Stimulated activated CD4-positive, alpha-beta T cell treated with anti-CD3 and anti-CD28 coated beads, Interleukin-1b, Interleukin-23, amount 100 ng/mL, for 48 hours (primary cell): ENCODE results near the gene SRD5A1.
"Not testable (repeated sequence)": the region's sequence is repeated elsewhere in the genome, so short reads cannot be mapped to it uniquely, and the experiment has no call there.

ENCODE experiments used
- DNase-seq: peaks from one replicate; pipeline ENCODE4 v3.0.0-alpha.2; 2020

The SRD5A1 gene

DNA sequence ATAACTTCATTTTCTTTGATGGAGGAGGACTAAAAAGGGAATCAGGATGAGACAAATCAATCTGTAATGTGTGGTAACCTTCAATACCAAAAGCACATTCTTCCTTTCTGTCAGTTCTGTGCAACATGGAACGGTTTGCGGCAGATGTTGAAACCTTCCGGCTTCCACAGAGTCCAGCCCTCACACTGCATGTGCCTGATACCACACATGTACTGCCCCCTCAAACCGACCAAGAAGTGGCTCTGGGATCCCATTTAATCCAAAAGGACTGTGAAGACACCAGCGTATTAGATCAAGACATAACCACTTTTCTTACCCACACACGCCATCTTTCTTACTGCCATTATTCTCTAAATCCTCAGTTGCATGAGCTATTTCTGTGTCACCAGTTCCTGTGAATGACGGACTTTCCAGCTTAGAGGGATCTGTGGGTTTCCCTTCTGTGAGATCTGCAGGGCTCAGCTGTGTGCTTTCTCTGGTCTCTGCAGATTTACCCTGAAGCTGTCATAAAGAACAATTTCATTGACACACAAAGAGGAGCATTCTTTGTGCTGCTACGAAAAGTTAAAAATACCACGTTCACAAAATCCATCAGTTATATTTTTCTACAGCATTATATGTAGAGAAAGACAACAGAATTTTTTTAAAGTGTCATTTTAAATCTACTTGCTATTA is 26.2 kb upstream of the SRD5A1 start:
- no peak for DNase-seq

DNA sequence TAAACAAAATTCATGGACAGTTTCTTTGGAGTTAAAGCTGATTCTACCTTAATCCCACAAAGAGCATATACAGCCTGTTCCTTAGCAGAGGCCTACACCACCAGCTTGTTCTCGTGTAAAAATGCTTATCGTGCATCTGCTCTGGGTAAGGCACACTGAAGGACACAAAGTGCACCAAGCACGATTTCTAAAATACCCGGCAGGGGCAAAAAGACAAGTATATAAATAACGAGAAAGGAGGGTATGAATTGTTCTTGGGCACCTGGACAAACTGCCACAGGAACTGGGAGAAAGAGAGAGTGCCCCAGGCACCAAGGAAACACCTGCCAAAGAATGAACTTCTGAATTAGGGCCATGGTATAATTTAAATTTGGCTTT is 25.7 kb upstream of the SRD5A1 start:
- no peak for DNase-seq

GRCh38 chr5:6608016-6608415 is 25.2 kb upstream of the SRD5A1 start:
- DNase-seq: no peak

GRCh38 chr5:6611334-6612256 is 21.6 kb upstream of the SRD5A1 start:
- DNase-seq: no peak

DNA sequence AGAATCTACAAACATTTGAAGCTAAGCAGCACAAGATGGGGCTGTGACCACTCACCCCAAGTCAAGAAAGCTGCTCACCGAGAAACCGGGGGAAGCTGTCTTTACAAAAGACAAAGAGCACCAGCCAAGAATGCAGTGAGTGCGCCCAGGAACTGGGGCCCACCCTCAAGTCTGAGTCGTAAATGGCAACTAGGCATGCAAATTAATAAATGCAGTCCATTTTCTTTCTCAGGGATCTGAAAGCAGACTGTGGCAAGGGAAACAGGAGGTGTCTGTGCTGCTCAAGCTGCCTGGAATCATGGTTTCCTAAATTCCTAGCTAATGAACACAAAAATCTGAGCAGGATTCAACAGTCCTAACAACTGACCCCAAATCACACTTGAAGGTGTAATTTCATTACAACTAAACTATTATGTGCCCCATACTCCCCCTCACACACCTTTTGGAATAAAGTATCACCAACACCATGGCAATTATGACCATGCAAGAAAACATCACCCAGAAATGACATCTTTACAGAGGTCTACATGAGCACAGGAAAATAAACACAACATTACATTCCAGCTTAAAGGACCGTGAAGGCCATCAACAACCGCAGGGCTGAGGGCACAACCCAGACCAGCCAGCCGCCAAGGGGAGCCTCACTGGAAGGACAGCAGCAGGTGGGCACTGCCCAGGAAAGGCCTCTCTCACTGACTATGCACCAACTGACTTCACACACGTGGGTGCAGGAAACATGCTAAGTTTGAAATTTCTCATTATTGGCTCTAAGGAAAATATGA is 18.0 kb upstream of the SRD5A1 start:
- DNase-seq: no peak

DNA sequence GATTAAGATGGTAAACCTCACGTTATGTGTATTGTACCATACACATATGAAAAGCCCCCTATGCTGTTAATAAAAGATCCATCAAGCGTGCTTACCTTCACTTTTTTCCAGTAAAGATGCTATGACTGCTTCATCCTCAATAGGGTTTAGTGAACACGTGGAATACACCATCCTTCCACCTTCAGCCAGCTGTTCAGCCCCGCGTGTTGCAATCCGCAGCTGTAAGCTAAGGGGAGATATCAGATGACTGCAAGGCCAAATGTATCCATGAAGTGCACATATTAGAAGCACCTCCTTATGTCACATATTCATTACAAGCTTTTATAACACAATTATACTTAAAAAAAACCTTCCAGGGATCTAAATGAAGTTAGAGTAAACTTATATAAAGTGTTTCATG is 16.6 kb upstream of the SRD5A1 start:
- DNase-seq: no peak

DNA sequence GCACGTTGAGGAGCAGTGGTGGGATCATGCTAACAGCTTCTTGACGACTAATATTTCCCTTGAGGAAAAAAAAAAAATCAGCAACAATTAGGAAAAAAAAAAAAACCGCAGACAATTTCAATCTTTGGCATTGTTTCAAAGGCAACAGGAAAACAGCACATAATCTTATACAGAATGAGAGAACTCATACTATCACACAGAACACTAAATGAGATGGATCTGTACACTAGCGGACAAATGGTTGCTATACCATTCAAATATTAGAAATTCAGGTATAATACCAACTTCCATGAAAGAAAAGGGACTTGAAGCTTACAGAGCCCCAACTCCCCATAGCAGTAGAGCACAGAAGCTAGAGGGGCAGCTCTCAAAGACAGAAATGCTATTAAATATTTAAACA is 10.0 kb upstream of the SRD5A1 start:
- no peak for DNase-seq

GRCh38 chr5:6623941-6624340 is 9.3 kb upstream of the SRD5A1 start:
- DNase-seq: no peak

GRCh38 chr5:6626508-6626907 is 6.7 kb upstream of the SRD5A1 start:
- no peak for DNase-seq

GRCh38 chr5:6631441-6631840 is 1.8 kb upstream of the SRD5A1 start:
- no peak for DNase-seq

DNA sequence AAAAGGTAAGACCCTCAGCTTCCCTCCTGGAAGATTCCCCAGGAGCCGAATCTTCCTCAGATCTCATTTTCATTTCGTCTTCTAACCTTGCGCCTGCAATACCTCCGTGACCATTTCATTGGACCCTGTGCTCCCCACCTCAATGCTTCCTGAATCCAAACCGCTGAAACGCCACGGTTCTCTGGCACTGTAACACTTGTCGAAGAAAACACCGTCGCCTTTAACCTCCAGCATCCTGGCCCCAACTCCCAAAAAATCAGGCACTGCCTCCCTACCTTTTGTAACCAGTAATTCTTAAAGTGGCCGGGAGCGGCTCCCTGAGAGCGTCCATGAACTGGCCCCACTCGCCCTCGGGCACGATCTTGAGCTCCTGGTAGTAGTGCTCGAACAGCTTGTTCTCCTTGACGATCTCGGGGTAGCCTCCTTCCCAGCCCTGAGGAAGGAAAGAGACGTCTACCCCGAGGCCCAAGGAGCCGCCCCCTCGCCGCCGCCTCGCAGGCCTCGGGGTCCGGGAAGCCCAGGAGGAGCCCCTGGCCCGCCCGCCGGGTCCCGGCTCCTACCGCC is 834 bp upstream of the SRD5A1 start:
- DNase-seq: no peak

DNA sequence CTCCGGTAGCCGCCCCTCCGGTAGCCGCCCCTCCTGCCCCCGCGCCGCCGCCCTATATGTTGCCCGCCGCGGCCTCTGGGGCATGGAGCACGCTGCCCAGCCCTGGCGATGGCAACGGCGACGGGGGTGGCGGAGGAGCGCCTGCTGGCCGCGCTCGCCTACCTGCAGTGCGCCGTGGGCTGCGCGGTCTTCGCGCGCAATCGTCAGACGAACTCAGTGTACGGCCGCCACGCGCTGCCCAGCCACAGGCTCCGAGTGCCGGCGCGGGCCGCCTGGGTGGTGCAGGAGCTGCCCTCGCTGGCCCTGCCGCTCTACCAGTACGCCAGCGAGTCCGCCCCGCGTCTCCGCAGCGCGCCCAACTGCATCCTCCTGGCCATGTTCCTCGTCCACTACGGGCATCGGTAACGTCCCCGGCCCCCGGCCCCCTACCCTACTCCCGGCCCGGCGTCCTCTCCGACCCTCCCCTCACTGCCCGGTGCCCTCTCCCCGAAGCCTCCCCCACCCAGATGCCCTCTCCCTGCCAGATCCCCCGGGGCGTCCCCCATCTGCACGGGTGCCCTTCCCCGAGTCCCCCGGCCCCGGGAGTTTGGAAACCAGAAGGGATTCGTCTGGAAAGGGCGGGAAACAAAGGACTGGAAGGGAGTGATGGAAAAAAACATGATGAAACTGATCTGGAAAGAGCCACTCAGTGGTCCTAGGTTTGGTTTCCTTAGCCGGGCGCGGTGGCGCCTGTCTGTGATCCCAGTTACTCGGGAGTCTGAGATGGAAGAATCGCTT is 417 bp downstream of the SRD5A1 start:
- no peak for DNase-seq

- DNase-seq: no peak
These were observed 1.1 kb downstream of the SRD5A1 start for GRCh38 chr5:6634306-6634705.

DNA sequence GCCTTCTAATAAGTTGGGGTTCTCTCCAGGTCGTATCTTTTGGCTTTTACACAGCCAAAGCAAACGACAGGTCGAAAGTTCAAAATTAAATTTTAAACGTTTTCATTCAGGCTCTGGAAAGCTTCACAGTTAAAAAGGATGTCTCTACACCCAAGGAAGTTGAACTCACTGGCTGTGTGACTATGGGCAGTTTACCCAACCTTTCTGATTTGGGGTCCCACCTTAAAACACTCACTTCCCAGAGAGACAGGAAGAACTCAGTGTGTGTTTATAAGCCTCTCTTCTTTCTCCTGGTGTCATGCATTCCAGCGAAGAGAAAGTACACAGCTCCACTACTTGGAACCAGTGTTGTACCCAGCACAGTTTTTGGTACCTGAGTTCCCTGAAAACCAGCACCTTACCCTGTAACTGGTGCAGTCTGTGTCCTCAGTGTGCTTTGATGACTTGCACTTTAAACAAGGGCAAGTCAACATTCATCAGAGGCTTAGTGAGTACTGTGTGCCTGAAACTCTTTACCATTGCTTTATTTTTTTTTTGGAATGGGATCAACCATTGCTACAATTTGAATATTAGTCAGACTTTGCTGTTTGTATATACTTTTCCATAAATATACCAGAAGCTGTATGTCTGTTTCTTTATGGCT is 1.7 kb downstream of the SRD5A1 start:
- no peak for DNase-seq

DNA sequence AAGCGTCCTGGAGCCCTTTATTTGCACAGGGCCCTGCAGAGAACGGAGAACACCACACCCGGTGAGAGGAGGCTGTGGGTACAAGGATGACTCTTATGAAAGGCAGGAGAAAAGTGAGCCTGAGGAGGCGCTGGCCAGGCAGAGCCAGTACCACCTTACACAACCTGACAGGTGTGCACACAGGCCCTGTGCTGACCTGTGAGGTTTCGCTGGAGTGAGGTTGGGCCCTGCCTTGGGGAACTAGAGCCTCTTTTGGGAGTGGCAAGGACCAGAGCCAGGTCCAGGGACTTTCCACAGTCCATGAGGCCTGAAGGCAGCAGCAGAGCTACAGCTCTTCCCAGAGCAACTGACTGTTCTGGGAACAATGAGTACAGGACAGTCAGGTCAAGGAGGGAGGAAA is 3.1 kb downstream of the SRD5A1 start:
- DNase-seq: no peak

DNA sequence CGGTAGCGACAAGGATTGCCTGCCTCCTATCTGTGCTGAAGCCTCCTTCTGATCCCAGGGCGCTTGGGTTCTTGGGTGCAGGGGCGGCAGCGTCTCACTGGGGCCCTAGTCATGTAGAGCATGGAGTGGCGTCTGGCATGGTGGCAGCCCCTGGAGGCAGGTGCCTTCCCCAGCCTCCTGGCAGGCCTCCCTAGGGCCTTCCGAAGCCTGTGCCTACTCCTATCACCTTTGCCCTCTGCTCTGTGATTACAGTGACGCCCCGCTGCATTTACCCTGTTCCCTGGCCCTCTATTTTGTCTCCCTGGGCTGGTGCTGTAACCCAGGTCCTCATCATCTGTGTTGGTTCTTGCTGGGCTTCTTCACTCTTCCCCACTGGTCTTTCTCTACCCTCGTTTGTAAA is 3.8 kb downstream of the SRD5A1 start:
- DNase-seq: no peak

DNA sequence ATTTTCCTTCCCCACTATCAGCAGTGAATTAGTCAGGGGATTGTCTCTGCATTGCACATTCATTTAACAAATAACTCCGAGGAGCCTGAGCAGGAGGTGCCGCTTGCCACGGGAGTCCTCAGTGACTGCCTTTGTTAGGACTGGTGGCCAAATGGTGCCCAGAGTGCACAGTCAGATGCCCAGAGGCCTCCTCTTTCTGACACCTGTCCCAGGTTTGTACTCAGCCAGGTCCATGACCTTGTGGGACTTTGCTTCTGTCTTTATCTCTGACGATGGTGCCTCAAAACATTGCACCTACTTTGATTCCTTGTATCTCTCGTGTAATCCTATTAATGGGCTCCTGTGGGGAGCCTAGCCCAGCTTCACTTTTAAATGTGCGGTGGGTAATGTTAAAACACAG is 4.3 kb downstream of the SRD5A1 start:
- DNase-seq: no peak

- DNase-seq: no peak
These were observed 5.0 kb downstream of the SRD5A1 start for GRCh38 chr5:6638236-6638635.

- no peak for DNase-seq
These were observed 9.4 kb downstream of the SRD5A1 start for GRCh38 chr5:6642655-6643054.

GRCh38 chr5:6644794-6645241 is 11.6 kb downstream of the SRD5A1 start:
- no peak for DNase-seq

- DNase-seq: not testable (repeated sequence)
These were observed 12.5 kb downstream of the SRD5A1 start for GRCh38 chr5:6645571-6646362.
